ENCODE measurements around the gene GCHFR. TPM values are rescaled to one million over a fixed set of nuclear protein-coding genes. Genes with fewer than 3 reads are reported as not detected.
A peak's percentile ranks its signal among the peaks of the same experiment; 100 is the strongest.

Gene GCHFR
- 8.3 and 9.9 TPM in 2 replicates for total RNA-seq (2013; cell fraction: nucleolus; rRNA removed)
- total RNA-seq (2014; rRNA removed) = 67.0 and 69.5 TPM in 2 replicates
- total RNA-seq (2014; rRNA removed; fragmentation: Illumina TruSeq; extraction: Trizol) = 22.9 and 23.9 TPM in 2 replicates
- total RNA-seq (2021) = 43.9 and 45.3 TPM in 2 replicates
- polyA plus RNA-seq (2011; ENCODE audit: low read depth) = 10.2 TPM
- 7.1 and 14.8 TPM in 2 replicates for polyA plus RNA-seq (2011; rRNA removed)
- polyA plus RNA-seq (2011; cell fraction: cytosol; rRNA removed) = 37.5 and 44.6 TPM in 2 replicates
- polyA plus RNA-seq (2011; cell fraction: nucleus; rRNA removed) = 16.1 and 23.2 TPM in 2 replicates
- polyA plus RNA-seq (2012) = 34.4 and 37.9 TPM in 2 replicates
- 3.3 and 16.9 TPM in 2 replicates for polyA plus RNA-seq (2014; fragmentation: Illumina TruSeq; extraction: Trizol)
- 10 to 100 TPM; 10.5 to 25.4 TPM for polyA plus RNA-seq (2014; fragmentation: Nextera tagmentation; extraction: Ambion mirVana)
- 88.2 and 94.0 TPM in 2 replicates for polyA plus RNA-seq (2014; rRNA removed)
- polyA plus RNA-seq (2016; fragmentation: Nextera tagmentation; extraction: Ambion mirVana) = 10 to 100 TPM; 68.0 to 77.3 TPM
- polyA minus RNA-seq (2011; rRNA and poly(A)+ RNA removed) = 4.8 and 9.0 TPM in 2 replicates
- 6.5 and 11.1 TPM in 2 replicates for polyA minus RNA-seq (2011; cell fraction: cytosol; rRNA and poly(A)+ RNA removed)
- 6.6 and 7.7 TPM in 2 replicates for polyA minus RNA-seq (2011; cell fraction: nucleus; rRNA and poly(A)+ RNA removed)
- percentile 50 among the genes with signal in this experiment for Bru-seq, nascent RNA
- percentile 43 among the genes with signal in this experiment for BruChase-seq, experiment 1, labeled RNA remaining after a 6-hour chase
- BruChase-seq, experiment 2, labeled RNA remaining after a 2-hour chase = percentile 45 among the genes with signal in this experiment
- long read RNA-seq, experiment 1, transcript GCHFR-201 (3 exons, 777 nt) = major isoform, 7 of 7 reads
- long read RNA-seq, experiment 1, partial matches to known transcripts = 0 of 7 reads
- long read RNA-seq, experiment 1, other reads (novel, unspliced or antisense) = 0 of 7 reads
- long read RNA-seq, experiment 2, transcript GCHFR-201 (3 exons, 777 nt) = major isoform, 9 of 10 reads
- long read RNA-seq, experiment 2, partial matches to known transcripts = 0 of 10 reads
- long read RNA-seq, experiment 2, other reads (novel, unspliced or antisense) = 0 of 10 reads

GRCh38 chr15:40763801-40764628 is at the start of gene GCHFR:
GCHFR (plus strand) TSS chr15:40764068; CDS start chr15:40764181, 113 bp downstream.
- 1% methylated on average over 58 of the region's 75 CpGs for WGBS (ENCODE audit: insufficient coverage, insufficient replicate concordance, low lambda C conversion rate, missing lambda C conversion rate)
- H3K36me3 ChIP-seq (ENCODE audit: control insufficient read depth in 2 of 2, insufficient read depth in 2 of 2, low read length in 1 of 2) = no peaks in the 10 kb centered on the region; a peak in 2 of 4 replicates
- RAD21 ChIA-PET (ENCODE audit: unreplicated experiment) = interaction anchor here (0.6 to 1.4 kb wide), 6 partner anchors 18 to 205 kb away, joined by 3 to 4 read pairs (median 3); no protein-coding TSS in a partner anchor
- H3K79me2 ChIP-seq (ENCODE audit: control insufficient read depth, insufficient read depth, low read length) = no peaks in the 10 kb centered on the region
- no peaks in the 10 kb centered on the region for H4K20me1 ChIP-seq (ENCODE audit: control insufficient read depth, insufficient read depth)
- FAIRE-seq = no peak
- peak within 1 kb of the TSS; percentile 81 for H2AFZ ChIP-seq (ENCODE audit: control insufficient read depth, low read depth, low read length)
- no peak for DNase-seq (ENCODE audit: low read depth, low spot score)
- CTCF ChIA-PET = interaction anchor here (0.7 to 1.8 kb wide), 10 partner anchors 10 to 195 kb away, joined by 3 to 8 read pairs (median 3); partner anchors contain the start of gene RPUSD2
- peak; percentile 70 for ATAC-seq
- intact Hi-C loops (cut with micrococcal nuclease; ENCODE audit: unreplicated experiment) = no loop called here
- H3K9ac ChIP-seq (ENCODE audit: control insufficient read depth, insufficient read depth, low read length) = peak within 1 kb of the TSS; percentile 45
- in situ Hi-C loops (cut with MboI) = no loop called here
- BruUV-seq (replicated peaks) = no TSS peak
- no peaks in the 10 kb centered on the region for H3K9me3 ChIP-seq (replicated peaks; ENCODE audit: control insufficient read depth, insufficient read depth, low read length)
- peak within 1 kb of the TSS; percentile 78 for H3K4me3 ChIP-seq
- H3K4me1 ChIP-seq (ENCODE audit: control insufficient read depth, insufficient read depth, low read length) = peaks cover 20% of the 10 kb centered on the region
- SMC1A ChIA-PET (ENCODE audit: uncharacterized antibody, unreplicated experiment) = interaction anchor here (0.7 to 2.8 kb wide), 12 partner anchors 8 to 222 kb away, joined by 3 to 8 read pairs (median 3); partner anchors contain the start of genes CCDC32, DNAJC17, RAD51 and ZFYVE19
- H3K4me2 ChIP-seq (ENCODE audit: control insufficient read depth, insufficient read depth) = peak within 1 kb of the TSS; percentile 85
- POLR2A ChIA-PET = interaction anchor here (0.7 to 2.9 kb wide), 7 partner anchors 8 to 110 kb away, joined by 3 to 13 read pairs (median 3); partner anchors contain the start of genes RAD51 and RHOV
- H3K27ac ChIP-seq (ENCODE audit: control insufficient read depth, insufficient read depth) = peak within 1 kb of the TSS; percentile 38
- H3K27me3 ChIP-seq (replicated peaks in 1 of 2; ENCODE audit: control insufficient read depth in 2 of 2, insufficient read depth in 2 of 2, low read length in 1 of 2) = no peaks in the 10 kb centered on the region
- TF ChIP-seq, protein P1, sequence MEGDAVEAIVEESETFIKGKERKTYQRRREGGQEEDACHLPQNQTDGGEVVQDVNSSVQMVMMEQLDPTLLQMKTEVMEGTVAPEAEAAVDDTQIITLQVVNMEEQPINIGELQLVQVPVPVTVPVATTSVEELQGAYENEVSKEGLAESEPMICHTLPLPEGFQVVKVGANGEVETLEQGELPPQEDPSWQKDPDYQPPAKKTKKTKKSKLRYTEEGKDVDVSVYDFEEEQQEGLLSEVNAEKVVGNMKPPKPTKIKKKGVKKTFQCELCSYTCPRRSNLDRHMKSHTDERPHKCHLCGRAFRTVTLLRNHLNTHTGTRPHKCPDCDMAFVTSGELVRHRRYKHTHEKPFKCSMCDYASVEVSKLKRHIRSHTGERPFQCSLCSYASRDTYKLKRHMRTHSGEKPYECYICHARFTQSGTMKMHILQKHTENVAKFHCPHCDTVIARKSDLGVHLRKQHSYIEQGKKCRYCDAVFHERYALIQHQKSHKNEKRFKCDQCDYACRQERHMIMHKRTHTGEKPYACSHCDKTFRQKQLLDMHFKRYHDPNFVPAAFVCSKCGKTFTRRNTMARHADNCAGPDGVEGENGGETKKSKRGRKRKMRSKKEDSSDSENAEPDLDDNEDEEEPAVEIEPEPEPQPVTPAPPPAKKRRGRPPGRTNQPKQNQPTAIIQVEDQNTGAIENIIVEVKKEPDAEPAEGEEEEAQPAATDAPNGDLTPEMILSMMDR (IDR thresholded peaks at IDR 0.05 in 2 of 3, conservative IDR thresholded peaks at IDR 0.05 in 1 of 3; ENCODE audit: control insufficient read depth in 2 of 3, extremely low read depth in 1 of 3, insufficient read depth in 1 of 3, low read depth in 3 of 3, low read length in 3 of 3) = peak; percentile 19 to 40 (median 40); a peak in 4 of 6 replicates
- TF ChIP-seq PAX8 (IDR thresholded peaks at IDR 0.05) (no peak), MYC (IDR thresholded peaks at IDR 0.05; ENCODE audit: insufficient read depth, insufficient read length, insufficient replicate concordance, low read length, severe bottlenecking) (no peak), CHD4 (IDR thresholded peaks at IDR 0.05) (no peak), CBX3 (IDR thresholded peaks at IDR 0.05; ENCODE audit: borderline replicate concordance, low read depth) (no peak), DPF2 (IDR thresholded peaks at IDR 0.05) (peak; percentile 55), NFXL1 (IDR thresholded peaks at IDR 0.05; ENCODE audit: borderline replicate concordance) (no peak), SREBF1 (IDR thresholded peaks at IDR 0.05; ENCODE audit: low read length) (no peak), TAF1 (IDR thresholded peaks at IDR 0.05; ENCODE audit: borderline replicate concordance, low read depth, low read length) (no peak; the same call in 1 of the 2 replicates), ASH2L (IDR thresholded peaks at IDR 0.05; ENCODE audit: borderline replicate concordance, low read depth) (no peak), ZNF217 (IDR thresholded peaks at IDR 0.05) (0 out of 2 replicates have a peak, but pooled peaks have one; percentile 32), ATF7 (IDR thresholded peaks at IDR 0.05; ENCODE audit: low read depth) (no peak), SREBF2 (IDR thresholded peaks at IDR 0.05; ENCODE audit: low read length) (no peak), NBN (IDR thresholded peaks at IDR 0.05) (peak; percentile 60; the same call in 1 of the 2 replicates), STAT3 (IDR thresholded peaks at IDR 0.05; ENCODE audit: low read depth, low read length) (no peak), KLF5 (IDR thresholded peaks at IDR 0.05; ENCODE audit: partially characterized antibody) (no peak)
- TF ChIP-seq, protein P2, sequence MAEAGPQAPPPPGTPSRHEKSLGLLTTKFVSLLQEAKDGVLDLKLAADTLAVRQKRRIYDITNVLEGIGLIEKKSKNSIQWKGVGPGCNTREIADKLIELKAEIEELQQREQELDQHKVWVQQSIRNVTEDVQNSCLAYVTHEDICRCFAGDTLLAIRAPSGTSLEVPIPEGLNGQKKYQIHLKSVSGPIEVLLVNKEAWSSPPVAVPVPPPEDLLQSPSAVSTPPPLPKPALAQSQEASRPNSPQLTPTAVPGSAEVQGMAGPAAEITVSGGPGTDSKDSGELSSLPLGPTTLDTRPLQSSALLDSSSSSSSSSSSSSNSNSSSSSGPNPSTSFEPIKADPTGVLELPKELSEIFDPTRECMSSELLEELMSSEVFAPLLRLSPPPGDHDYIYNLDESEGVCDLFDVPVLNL (IDR thresholded peaks at IDR 0.05; ENCODE audit: low read depth, low read length) = no peak
